Measurements from ENCODE around the gene DIS3L2. TPM values are rescaled to one million over a fixed set of nuclear protein-coding genes. Genes with fewer than 3 reads are reported as not detected.

Gene DIS3L2
- total and polyA plus RNA-seq, 2 of the 8 experiments (the other 6 are each of a cell fraction or from before 2014, with no cell fraction given) = 11.5 to 21.6 TPM

DNA sequence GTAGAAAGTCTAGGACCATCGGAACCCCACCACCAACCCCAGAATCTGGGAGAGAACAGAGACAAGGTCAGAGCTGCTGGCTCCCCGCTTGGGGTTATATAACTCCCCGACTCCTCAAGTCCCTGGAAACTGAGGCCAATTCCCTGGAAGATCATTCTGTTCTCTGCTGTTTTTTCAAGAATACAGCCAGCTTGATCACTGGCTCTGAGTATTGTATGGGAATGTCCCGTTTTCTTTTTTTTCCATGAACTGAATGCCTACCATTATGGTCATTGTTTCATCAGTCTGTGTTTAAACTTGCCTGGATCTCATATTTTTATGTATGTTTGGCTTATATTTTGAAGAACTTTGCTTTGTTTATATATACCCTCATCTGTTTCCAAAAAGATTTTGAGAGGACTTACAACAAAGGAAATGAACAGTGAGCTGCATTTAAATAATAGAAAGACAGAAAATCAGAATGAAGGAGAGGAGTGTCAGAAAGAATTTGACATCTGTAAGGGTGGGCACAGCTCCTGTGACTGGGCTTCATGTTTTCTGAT lies 327.0 kb downstream of the DIS3L2 start (continued):
- TF ChIP-seq, protein P1, sequence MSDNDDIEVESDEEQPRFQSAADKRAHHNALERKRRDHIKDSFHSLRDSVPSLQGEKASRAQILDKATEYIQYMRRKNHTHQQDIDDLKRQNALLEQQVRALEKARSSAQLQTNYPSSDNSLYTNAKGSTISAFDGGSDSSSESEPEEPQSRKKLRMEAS (IDR thresholded peaks at IDR 0.05) = no peak
- TF ChIP-seq SIRT6 (IDR thresholded peaks at IDR 0.05; ENCODE audit: low read length) (no peak), EZH2 (IDR thresholded peaks at IDR 0.05; ENCODE audit: low read depth, low read length, severe bottlenecking) (no peak), HDAC6 (IDR thresholded peaks at IDR 0.05; ENCODE audit: low read depth, low read length) (no peak), CREB1 (IDR thresholded peaks at IDR 0.05) (no peak), CTBP2 (IDR thresholded peaks at IDR 0.05; ENCODE audit: borderline replicate concordance, insufficient read depth, insufficient read length, low read length) (no peak)

All from H1 (cell line).